Measurements from ENCODE around the gene CCR6. TPM values are rescaled to one million over a fixed set of nuclear protein-coding genes. Genes with fewer than 3 reads are reported as not detected.

Gene CCR6
- total and polyA plus RNA-seq, 2 of the 13 experiments (the other 11 are each of a cell fraction or from before 2014, with no cell fraction given) = 4.5 to 8.7 TPM

DNA sequence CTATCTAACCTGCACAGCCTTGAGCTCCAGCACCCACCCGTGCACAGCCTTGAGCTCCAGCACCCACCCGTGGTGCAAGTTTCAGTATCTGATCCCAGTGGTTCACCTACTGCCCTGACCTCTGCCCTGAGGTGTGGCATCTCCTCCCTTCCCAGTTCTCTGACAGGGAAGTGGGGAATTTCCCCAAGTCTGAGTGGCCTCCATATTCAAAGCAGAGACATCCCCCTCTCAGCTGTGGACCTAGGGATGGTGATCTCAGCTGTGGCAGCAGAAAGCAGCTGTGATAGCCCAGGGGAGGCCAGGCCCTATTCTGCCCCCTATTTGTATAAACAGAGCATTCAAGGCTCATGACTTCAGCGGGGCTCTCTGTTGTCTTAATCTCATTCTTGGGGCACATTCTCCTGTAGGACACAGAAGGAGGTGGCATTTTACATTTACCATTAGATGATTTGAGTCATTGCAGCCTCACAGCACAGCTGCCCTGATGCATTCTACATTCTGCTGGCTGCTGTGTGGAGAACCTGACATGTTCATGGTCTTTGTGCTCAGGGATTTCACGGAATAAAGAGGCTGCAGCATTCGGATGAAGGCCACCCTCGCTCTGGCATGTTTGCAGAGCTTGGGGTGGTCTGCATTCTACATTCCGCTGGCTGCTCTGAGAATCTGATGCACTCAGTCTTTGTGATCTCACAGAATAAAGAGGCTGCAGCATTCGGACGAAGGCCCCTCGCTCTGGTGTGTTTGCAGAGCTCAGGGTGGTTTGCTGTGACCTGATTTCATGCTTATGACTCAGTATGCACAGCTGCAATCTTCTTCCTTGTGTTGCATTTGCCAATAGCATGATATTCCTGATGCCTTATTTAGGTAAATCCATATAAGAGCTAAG is 17.9 kb downstream of the CCR6 start (continued):
- TF ChIP-seq, protein P1, sequence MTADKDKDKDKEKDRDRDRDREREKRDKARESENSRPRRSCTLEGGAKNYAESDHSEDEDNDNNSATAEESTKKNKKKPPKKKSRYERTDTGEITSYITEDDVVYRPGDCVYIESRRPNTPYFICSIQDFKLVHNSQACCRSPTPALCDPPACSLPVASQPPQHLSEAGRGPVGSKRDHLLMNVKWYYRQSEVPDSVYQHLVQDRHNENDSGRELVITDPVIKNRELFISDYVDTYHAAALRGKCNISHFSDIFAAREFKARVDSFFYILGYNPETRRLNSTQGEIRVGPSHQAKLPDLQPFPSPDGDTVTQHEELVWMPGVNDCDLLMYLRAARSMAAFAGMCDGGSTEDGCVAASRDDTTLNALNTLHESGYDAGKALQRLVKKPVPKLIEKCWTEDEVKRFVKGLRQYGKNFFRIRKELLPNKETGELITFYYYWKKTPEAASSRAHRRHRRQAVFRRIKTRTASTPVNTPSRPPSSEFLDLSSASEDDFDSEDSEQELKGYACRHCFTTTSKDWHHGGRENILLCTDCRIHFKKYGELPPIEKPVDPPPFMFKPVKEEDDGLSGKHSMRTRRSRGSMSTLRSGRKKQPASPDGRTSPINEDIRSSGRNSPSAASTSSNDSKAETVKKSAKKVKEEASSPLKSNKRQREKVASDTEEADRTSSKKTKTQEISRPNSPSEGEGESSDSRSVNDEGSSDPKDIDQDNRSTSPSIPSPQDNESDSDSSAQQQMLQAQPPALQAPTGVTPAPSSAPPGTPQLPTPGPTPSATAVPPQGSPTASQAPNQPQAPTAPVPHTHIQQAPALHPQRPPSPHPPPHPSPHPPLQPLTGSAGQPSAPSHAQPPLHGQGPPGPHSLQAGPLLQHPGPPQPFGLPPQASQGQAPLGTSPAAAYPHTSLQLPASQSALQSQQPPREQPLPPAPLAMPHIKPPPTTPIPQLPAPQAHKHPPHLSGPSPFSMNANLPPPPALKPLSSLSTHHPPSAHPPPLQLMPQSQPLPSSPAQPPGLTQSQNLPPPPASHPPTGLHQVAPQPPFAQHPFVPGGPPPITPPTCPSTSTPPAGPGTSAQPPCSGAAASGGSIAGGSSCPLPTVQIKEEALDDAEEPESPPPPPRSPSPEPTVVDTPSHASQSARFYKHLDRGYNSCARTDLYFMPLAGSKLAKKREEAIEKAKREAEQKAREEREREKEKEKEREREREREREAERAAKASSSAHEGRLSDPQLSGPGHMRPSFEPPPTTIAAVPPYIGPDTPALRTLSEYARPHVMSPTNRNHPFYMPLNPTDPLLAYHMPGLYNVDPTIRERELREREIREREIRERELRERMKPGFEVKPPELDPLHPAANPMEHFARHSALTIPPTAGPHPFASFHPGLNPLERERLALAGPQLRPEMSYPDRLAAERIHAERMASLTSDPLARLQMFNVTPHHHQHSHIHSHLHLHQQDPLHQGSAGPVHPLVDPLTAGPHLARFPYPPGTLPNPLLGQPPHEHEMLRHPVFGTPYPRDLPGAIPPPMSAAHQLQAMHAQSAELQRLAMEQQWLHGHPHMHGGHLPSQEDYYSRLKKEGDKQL (CRISPR knock-in tag; IDR thresholded peaks at IDR 0.05; ENCODE audit: low read depth) = no peak
- TF ChIP-seq SIX1 (CRISPR knock-in tag; IDR thresholded peaks at IDR 0.05; ENCODE audit: borderline replicate concordance) (no peak), ZBTB7B (CRISPR knock-in tag; IDR thresholded peaks at IDR 0.05) (peak; percentile 93), JDP2 (CRISPR knock-in tag; IDR thresholded peaks at IDR 0.05; ENCODE audit: borderline replicate concordance) (no peak), NR1H2 (CRISPR knock-in tag; IDR thresholded peaks at IDR 0.05; ENCODE audit: borderline replicate concordance, low read depth) (no peak), MYC (CRISPR knock-in tag; IDR thresholded peaks at IDR 0.05; ENCODE audit: borderline replicate concordance) (no peak; the same call in 1 of the 2 replicates), POLR2G (IDR thresholded peaks at IDR 0.05; ENCODE audit: low read depth, low read length) (no peak), ZNF205 (CRISPR knock-in tag; IDR thresholded peaks at IDR 0.05) (no peak), SP140L (CRISPR knock-in tag; IDR thresholded peaks at IDR 0.05; ENCODE audit: borderline replicate concordance) (no peak), THYN1 (CRISPR knock-in tag; IDR thresholded peaks at IDR 0.05; ENCODE audit: borderline replicate concordance, low read depth) (no peak), THAP11 (CRISPR knock-in tag; IDR thresholded peaks at IDR 0.05) (no peak), ZNF383 (CRISPR knock-in tag; IDR thresholded peaks at IDR 0.05; ENCODE audit: borderline replicate concordance) (peak; percentile 68; the same call in 1 of the 2 replicates), RAD21 (CRISPR knock-in tag; IDR thresholded peaks at IDR 0.05) (0 out of 2 replicates have a peak, but pooled peaks have one; percentile 1), REL (CRISPR knock-in tag; conservative IDR thresholded peaks at IDR 0.05) (no peak), SMC3 (IDR thresholded peaks at IDR 0.05; ENCODE audit: low read length) (peak; percentile 25; the same call in 1 of the 2 replicates), ZSCAN25 (CRISPR knock-in tag; IDR thresholded peaks at IDR 0.05) (no peak), ZNF329 (CRISPR knock-in tag; IDR thresholded peaks at IDR 0.05; ENCODE audit: low read depth) (no peak), ZKSCAN8 (CRISPR knock-in tag; IDR thresholded peaks at IDR 0.05; ENCODE audit: borderline replicate concordance) (peak; percentile 62; the same call in 1 of the 2 replicates), ZNF720 (CRISPR knock-in tag; IDR thresholded peaks at IDR 0.05) (no peak), SAP130 (CRISPR knock-in tag; IDR thresholded peaks at IDR 0.05; ENCODE audit: low read depth) (peak; percentile 82), ZNF180 (CRISPR knock-in tag; IDR thresholded peaks at IDR 0.05; ENCODE audit: borderline replicate concordance, low read depth) (no peak), CEBPG (CRISPR knock-in tag; IDR thresholded peaks at IDR 0.05) (peak; percentile 67), MAFK (conservative IDR thresholded peaks at IDR 0.05 in 1 of 2, IDR thresholded peaks at IDR 0.05 in 1 of 2; ENCODE audit: low read length in 2 of 2) (peak; percentile 18 to 36; a peak in 1 of 4 replicates)
- TF ChIP-seq, protein P2, sequence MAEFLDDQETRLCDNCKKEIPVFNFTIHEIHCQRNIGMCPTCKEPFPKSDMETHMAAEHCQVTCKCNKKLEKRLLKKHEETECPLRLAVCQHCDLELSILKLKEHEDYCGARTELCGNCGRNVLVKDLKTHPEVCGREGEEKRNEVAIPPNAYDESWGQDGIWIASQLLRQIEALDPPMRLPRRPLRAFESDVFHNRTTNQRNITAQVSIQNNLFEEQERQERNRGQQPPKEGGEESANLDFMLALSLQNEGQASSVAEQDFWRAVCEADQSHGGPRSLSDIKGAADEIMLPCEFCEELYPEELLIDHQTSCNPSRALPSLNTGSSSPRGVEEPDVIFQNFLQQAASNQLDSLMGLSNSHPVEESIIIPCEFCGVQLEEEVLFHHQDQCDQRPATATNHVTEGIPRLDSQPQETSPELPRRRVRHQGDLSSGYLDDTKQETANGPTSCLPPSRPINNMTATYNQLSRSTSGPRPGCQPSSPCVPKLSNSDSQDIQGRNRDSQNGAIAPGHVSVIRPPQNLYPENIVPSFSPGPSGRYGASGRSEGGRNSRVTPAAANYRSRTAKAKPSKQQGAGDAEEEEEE (CRISPR knock-in tag; IDR thresholded peaks at IDR 0.05; ENCODE audit: borderline replicate concordance) = no peak

Measured in HepG2 (cell line).